ENCODE data around the gene CYP2S1. TPM values are rescaled to one million over a fixed set of nuclear protein-coding genes. Genes with fewer than 3 reads are reported as not detected.

The CYP2S1 gene
- total RNA-seq, 1 experiment from 2014 or later: 191 TPM

DNA sequence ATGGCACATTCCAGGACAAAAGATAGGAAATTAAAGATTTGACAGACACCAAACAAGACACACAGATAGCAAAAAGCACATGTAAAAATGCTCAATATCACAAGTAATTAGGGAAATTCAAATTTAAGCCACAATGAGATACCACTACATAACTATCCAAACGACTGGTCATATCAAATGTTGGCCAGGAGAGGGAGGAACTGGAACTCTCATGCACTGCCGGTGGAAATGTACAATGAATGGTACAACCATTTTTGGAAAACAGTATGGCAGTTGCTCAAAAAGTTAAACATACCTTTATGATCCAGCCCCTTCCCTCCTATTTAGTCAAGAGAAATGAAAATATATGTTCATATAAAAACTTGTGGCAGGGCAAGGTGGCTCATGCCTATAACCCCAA is 36.8 kb upstream of the CYP2S1 start (continued):
- TF ChIP-seq, protein P1, sequence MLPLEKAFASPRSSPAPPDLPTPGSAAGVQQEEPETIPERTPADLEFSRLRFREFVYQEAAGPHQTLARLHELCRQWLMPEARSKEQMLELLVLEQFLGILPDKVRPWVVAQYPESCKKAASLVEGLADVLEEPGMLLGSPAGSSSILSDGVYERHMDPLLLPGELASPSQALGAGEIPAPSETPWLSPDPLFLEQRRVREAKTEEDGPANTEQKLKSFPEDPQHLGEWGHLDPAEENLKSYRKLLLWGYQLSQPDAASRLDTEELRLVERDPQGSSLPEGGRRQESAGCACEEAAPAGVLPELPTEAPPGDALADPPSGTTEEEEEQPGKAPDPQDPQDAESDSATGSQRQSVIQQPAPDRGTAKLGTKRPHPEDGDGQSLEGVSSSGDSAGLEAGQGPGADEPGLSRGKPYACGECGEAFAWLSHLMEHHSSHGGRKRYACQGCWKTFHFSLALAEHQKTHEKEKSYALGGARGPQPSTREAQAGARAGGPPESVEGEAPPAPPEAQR (CRISPR knock-in tag; IDR thresholded peaks at IDR 0.05): no peak
- no peak for TF ChIP-seq ZBTB21 (CRISPR knock-in tag; IDR thresholded peaks at IDR 0.05; ENCODE audit: borderline replicate concordance)

DNA sequence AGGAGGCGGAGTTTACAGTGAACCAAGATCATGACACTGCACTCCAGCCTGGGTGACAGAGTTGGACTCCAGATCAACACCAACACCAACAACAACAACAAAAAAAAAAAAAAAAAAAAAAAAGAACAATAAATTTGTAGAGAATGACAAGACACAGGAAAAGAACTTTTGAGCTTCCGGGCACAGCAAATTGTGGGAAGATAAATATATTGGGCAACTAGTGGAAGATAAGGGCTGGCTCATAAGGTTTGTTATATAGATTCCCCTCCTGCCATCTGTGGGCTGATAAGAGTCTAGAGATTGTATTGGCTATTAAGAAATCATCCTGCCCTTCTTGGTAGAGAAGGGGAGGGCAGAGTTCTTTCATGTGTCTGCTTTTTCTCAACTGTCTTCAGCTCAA is 33.1 kb upstream of the CYP2S1 start:
- ATAC-seq: no peak
- ChIA-PET POLR2A (interaction anchor here (0.6 kb wide), 1 partner anchor 227 kb away, joined by 4 read pairs; no protein-coding TSS in a partner anchor), CTCF (interaction anchor here (0.6 to 1.2 kb wide), 3 partner anchors 10 to 18 kb away, joined by 3 to 5 read pairs (median 4); no protein-coding TSS in a partner anchor)

DNA sequence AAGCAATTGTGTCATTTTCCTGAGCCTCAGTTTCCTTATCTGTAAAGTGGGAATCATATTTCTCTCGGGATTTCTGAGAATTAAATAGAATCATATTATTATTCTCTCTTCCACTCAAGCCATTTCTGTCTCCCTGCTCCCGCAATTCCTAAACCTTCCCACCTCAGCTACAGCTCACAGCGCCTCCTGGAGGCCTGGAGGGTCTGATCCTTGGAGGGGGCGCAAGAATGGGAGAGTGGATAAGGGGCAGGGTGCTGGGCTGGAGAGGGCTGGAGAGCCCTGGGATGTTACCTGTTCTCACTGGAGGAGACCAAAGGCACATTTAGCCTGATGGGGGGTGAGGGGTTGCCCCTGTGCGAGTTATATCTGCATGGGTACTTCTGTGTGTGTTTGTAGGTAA is 31.1 kb upstream of the CYP2S1 start:
- H3K9me3 Mint-ChIP-seq: peaks cover 5% of the 10 kb centered on the region
- TF ChIP-seq, protein P2, sequence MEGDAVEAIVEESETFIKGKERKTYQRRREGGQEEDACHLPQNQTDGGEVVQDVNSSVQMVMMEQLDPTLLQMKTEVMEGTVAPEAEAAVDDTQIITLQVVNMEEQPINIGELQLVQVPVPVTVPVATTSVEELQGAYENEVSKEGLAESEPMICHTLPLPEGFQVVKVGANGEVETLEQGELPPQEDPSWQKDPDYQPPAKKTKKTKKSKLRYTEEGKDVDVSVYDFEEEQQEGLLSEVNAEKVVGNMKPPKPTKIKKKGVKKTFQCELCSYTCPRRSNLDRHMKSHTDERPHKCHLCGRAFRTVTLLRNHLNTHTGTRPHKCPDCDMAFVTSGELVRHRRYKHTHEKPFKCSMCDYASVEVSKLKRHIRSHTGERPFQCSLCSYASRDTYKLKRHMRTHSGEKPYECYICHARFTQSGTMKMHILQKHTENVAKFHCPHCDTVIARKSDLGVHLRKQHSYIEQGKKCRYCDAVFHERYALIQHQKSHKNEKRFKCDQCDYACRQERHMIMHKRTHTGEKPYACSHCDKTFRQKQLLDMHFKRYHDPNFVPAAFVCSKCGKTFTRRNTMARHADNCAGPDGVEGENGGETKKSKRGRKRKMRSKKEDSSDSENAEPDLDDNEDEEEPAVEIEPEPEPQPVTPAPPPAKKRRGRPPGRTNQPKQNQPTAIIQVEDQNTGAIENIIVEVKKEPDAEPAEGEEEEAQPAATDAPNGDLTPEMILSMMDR (IDR thresholded peaks at IDR 0.05): peak; percentile 54
- TF ChIP-seq CREM (CRISPR knock-in tag; IDR thresholded peaks at IDR 0.05): no peak
- no peak for TF ChIP-seq ZNF416 (CRISPR knock-in tag; IDR thresholded peaks at IDR 0.05)
- TF ChIP-seq EMX1 (CRISPR knock-in tag; IDR thresholded peaks at IDR 0.05): no peak
- TF ChIP-seq NFE2L1 (CRISPR knock-in tag; IDR thresholded peaks at IDR 0.05): no peak
- H3K4me1 Mint-ChIP-seq: peaks cover 5% of the 10 kb centered on the region
- no peaks in the 10 kb centered on the region; the same call in 1 of the 2 replicates for H3K27me3 Mint-ChIP-seq (ENCODE audit: low read depth)
- no peak overlapping the region for H3K27ac Mint-ChIP-seq
- no peak overlapping the region for H3K4me3 Mint-ChIP-seq
- H3K36me3 Mint-ChIP-seq: peaks cover 13% of the 10 kb centered on the region
- DNase-seq (ENCODE audit: low spot score) (peak; percentile 73), ATAC-seq (peak; percentile 88)
- ChIA-PET POLR2A (no interaction called here), CTCF (interaction anchor here (0.6 to 1.7 kb wide), 9 partner anchors 13 to 411 kb away, joined by 3 to 10 read pairs (median 3); partner anchors contain the start of gene HNRNPUL1)

More for the DNA sequence above, 33.1 kb upstream of the CYP2S1 start:
- H3K9me3 Mint-ChIP-seq: peaks cover 20% of the 10 kb centered on the region
- TF ChIP-seq CREM (CRISPR knock-in tag; IDR thresholded peaks at IDR 0.05): no peak
- no peak for TF ChIP-seq ZNF138 (CRISPR knock-in tag; conservative IDR thresholded peaks at IDR 0.05)
- TF ChIP-seq ZNF317 (CRISPR knock-in tag; IDR thresholded peaks at IDR 0.05; ENCODE audit: borderline replicate concordance, low read depth): no peak
- TF ChIP-seq, protein P3, sequence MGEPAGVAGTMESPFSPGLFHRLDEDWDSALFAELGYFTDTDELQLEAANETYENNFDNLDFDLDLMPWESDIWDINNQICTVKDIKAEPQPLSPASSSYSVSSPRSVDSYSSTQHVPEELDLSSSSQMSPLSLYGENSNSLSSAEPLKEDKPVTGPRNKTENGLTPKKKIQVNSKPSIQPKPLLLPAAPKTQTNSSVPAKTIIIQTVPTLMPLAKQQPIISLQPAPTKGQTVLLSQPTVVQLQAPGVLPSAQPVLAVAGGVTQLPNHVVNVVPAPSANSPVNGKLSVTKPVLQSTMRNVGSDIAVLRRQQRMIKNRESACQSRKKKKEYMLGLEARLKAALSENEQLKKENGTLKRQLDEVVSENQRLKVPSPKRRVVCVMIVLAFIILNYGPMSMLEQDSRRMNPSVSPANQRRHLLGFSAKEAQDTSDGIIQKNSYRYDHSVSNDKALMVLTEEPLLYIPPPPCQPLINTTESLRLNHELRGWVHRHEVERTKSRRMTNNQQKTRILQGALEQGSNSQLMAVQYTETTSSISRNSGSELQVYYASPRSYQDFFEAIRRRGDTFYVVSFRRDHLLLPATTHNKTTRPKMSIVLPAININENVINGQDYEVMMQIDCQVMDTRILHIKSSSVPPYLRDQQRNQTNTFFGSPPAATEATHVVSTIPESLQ (CRISPR knock-in tag; IDR thresholded peaks at IDR 0.05): no peak
- TF ChIP-seq, protein P4, sequence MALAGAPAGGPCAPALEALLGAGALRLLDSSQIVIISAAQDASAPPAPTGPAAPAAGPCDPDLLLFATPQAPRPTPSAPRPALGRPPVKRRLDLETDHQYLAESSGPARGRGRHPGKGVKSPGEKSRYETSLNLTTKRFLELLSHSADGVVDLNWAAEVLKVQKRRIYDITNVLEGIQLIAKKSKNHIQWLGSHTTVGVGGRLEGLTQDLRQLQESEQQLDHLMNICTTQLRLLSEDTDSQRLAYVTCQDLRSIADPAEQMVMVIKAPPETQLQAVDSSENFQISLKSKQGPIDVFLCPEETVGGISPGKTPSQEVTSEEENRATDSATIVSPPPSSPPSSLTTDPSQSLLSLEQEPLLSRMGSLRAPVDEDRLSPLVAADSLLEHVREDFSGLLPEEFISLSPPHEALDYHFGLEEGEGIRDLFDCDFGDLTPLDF (CRISPR knock-in tag; IDR thresholded peaks at IDR 0.05): no peak
- TF ChIP-seq, protein P5, sequence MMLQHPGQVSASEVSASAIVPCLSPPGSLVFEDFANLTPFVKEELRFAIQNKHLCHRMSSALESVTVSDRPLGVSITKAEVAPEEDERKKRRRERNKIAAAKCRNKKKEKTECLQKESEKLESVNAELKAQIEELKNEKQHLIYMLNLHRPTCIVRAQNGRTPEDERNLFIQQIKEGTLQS (CRISPR knock-in tag; conservative IDR thresholded peaks at IDR 0.05): no peak
- no peak for TF ChIP-seq GTF2I (CRISPR knock-in tag; conservative IDR thresholded peaks at IDR 0.05)
- TF ChIP-seq, protein P6, sequence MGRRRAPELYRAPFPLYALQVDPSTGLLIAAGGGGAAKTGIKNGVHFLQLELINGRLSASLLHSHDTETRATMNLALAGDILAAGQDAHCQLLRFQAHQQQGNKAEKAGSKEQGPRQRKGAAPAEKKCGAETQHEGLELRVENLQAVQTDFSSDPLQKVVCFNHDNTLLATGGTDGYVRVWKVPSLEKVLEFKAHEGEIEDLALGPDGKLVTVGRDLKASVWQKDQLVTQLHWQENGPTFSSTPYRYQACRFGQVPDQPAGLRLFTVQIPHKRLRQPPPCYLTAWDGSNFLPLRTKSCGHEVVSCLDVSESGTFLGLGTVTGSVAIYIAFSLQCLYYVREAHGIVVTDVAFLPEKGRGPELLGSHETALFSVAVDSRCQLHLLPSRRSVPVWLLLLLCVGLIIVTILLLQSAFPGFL (CRISPR knock-in tag; IDR thresholded peaks at IDR 0.05; ENCODE audit: borderline replicate concordance): no peak
- TF ChIP-seq, protein P7, sequence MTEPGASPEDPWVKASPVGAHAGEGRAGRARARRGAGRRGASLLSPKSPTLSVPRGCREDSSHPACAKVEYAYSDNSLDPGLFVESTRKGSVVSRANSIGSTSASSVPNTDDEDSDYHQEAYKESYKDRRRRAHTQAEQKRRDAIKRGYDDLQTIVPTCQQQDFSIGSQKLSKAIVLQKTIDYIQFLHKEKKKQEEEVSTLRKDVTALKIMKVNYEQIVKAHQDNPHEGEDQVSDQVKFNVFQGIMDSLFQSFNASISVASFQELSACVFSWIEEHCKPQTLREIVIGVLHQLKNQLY (CRISPR knock-in tag; IDR thresholded peaks at IDR 0.05): no peak
- no peak for TF ChIP-seq TEAD4 (CRISPR knock-in tag; IDR thresholded peaks at IDR 0.05)
- no peak for TF ChIP-seq CREB1 (CRISPR knock-in tag; IDR thresholded peaks at IDR 0.05)
- no peak for TF ChIP-seq TP53 (CRISPR knock-in tag; IDR thresholded peaks at IDR 0.05)
- no peak overlapping the region for H3K4me3 Mint-ChIP-seq
- peaks cover 27% of the 10 kb centered on the region for H3K36me3 Mint-ChIP-seq
- peaks cover 4% of the 10 kb centered on the region for H3K4me1 Mint-ChIP-seq
- H3K27me3 Mint-ChIP-seq (ENCODE audit: low read depth): no peaks in the 10 kb centered on the region; the same call in 1 of the 2 replicates
- H3K27ac Mint-ChIP-seq: no peak overlapping the region
- no peak for DNase-seq (ENCODE audit: low spot score)
